ENCODE data around the gene REXO1. TPM values are rescaled to one million over a fixed set of nuclear protein-coding genes. Genes with fewer than 3 reads are reported as not detected.

REXO1 gene
- total RNA-seq, 1 donor from 2014 or later: 2.4 TPM

GRCh38 chr19:1818549-1819195 is 29.6 kb downstream of the REXO1 start:
- Histone ChIP-seq H3K27me3 (ENCODE audit: control insufficient read depth, insufficient read depth, low read length) (no peaks in the 10 kb centered on the region), H3K36me3 (ENCODE audit: control insufficient read depth, insufficient read depth, low read length) (peaks cover 34% of the 10 kb centered on the region), H3K4me3 (ENCODE audit: low read depth, low read length) (no peak overlapping the region)
- FAIRE-seq (no peak), DNase-seq (ENCODE audit: low read depth) (no peak)
- TF ChIP-seq, protein P1, sequence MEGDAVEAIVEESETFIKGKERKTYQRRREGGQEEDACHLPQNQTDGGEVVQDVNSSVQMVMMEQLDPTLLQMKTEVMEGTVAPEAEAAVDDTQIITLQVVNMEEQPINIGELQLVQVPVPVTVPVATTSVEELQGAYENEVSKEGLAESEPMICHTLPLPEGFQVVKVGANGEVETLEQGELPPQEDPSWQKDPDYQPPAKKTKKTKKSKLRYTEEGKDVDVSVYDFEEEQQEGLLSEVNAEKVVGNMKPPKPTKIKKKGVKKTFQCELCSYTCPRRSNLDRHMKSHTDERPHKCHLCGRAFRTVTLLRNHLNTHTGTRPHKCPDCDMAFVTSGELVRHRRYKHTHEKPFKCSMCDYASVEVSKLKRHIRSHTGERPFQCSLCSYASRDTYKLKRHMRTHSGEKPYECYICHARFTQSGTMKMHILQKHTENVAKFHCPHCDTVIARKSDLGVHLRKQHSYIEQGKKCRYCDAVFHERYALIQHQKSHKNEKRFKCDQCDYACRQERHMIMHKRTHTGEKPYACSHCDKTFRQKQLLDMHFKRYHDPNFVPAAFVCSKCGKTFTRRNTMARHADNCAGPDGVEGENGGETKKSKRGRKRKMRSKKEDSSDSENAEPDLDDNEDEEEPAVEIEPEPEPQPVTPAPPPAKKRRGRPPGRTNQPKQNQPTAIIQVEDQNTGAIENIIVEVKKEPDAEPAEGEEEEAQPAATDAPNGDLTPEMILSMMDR (IDR thresholded peaks at IDR 0.05; ENCODE audit: insufficient read depth, low read length, severe bottlenecking): no peak

DNA sequence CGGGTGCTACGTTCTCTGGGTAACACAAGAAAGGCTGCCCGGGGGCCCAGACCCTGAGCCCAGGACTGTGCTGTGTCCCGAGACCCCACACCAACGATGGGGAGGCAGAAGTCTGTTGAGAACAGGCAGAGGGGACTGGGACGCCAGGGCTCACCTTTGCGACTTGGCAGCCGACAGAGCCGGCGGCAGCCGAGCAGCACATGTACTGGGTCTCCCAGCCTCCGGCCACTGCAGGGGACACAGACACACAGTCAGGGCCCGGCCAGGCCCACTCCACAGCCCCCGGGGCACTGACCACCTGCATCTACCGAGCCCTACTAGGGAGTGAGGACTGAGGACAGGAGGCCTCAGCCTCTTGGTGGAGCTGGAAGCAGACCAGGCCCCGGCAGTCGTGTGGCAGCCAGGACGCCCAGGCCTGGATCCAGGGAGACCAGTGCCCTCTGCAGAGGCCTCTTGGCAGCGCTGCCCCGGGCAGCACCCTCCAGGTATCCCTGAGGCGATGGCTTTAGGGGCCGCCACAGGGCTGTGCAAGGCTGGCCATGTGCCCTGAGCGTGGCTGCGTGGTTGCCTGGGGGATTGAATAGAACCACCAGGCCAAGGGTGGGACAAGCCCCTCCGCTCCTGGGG is 30.6 kb downstream of the REXO1 start:
- DNase-seq (ENCODE audit: low read depth) (no peak), FAIRE-seq (no peak)
- H3K27me3 ChIP-seq (ENCODE audit: control insufficient read depth, insufficient read depth, low read length): no peaks in the 10 kb centered on the region
- no peak overlapping the region for H3K4me3 ChIP-seq (ENCODE audit: low read depth, low read length)
- peaks cover 33% of the 10 kb centered on the region for H3K36me3 ChIP-seq (ENCODE audit: control insufficient read depth, insufficient read depth, low read length)
- TF ChIP-seq, protein P1 (IDR thresholded peaks at IDR 0.05; ENCODE audit: insufficient read depth, low read length, severe bottlenecking): no peak

DNA sequence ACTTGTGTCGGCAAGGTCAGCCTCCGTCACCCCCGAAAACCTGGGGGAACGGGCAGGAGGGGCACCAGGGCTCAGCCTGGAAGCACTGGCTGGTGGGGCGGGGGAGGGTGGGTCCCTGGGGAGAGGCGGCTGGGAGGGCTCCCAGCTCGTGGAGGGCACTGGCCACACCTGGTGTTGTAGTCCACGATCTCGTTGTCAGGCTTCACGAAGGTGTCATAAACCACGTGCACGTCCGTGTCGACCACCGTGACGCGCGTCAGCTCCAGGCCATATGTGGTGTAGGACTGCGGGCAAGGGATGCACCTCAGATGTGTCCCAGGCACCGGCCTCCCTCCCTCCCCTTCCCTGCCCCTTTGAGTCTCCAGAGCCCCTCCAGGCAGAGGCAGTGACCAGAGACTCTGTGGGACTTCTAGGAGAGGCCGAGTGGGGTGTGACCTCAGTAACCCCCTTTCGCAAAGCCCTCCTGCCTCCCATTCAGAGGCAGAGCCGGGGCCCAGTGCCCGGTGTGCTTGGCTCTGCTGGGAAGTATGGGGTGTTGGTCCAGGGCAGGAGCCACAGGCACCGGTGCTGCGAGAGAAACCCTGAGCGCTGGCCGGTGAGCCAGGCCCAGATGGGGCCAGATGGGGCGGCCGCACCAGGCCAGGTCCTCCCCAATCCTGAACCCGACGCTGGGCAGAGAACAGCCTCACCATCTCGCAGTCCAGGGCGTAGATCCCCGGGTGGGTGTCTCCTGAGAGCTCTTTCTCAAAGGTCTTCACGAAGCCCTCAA is 31.6 kb downstream of the REXO1 start:
- Histone ChIP-seq H3K36me3 (ENCODE audit: control insufficient read depth, insufficient read depth, low read length) (peaks cover 28% of the 10 kb centered on the region), H3K27me3 (ENCODE audit: control insufficient read depth, insufficient read depth, low read length) (no peaks in the 10 kb centered on the region), H3K4me3 (ENCODE audit: low read depth, low read length) (no peak overlapping the region)
- no peak for DNase-seq (ENCODE audit: low read depth)
- TF ChIP-seq, protein P1 (IDR thresholded peaks at IDR 0.05; ENCODE audit: insufficient read depth, low read length, severe bottlenecking): no peak
- no peak for FAIRE-seq

DNA sequence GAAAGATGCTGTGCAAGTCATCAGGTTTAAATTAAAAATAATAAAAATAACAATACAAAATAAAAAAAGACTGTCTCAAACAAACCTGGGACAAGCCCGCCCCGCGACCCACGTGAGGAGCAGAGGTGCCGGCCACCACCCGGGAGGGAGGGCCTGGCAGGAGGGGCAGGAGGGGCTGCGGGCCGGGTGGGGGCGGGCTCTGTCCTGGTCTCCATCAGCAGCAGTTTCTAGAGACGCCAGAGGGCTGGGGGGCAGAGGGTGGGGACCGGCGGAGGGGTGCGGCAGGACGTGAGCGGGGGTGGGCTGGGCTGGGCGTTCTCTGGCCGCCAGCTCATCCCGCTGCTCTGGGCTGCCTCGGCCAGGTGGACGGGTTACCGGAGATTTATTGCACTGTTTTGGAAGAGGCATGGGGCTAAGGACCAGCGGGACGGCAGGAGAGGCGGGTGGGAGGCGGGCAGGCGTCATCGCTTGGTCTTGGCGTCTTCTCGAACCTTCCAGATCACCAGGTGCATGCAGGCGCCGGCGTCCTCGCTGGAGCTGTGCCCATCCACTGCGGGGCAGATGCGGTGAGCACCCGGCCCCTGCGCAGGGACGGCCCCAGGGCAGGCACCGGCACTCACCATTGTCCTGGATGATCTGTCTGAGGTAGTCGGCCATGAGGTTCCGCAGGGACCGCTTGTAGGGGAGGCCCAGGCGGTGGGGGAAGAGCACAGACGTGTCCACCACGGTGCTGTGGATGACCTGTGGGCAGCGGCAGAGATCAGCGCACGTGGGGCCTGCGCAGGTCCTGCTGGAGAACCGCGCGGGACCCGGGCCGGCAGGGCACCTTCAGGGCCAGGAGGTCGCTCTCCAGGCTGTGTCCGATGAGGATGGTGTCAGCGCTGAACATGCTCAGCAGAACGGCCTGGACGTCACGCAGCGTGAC is 32.4 kb downstream of the REXO1 start:
- DNase-seq (ENCODE audit: low read depth) (no peak), FAIRE-seq (no peak)
- TF ChIP-seq, protein P1 (IDR thresholded peaks at IDR 0.05; ENCODE audit: insufficient read depth, low read length, severe bottlenecking): no peak
- H3K4me3 ChIP-seq (ENCODE audit: low read depth, low read length): no peak overlapping the region
- H3K27me3 ChIP-seq (ENCODE audit: control insufficient read depth, insufficient read depth, low read length): no peaks in the 10 kb centered on the region
- peaks cover 23% of the 10 kb centered on the region for H3K36me3 ChIP-seq (ENCODE audit: control insufficient read depth, insufficient read depth, low read length)

- FAIRE-seq: no peak
- DNase-seq (ENCODE audit: low read depth): no peak
Measured at GRCh38 chr19:1814833-1815604, 33.3 kb downstream of the REXO1 start.

More at GRCh38 chr19:1814833-1815604, 33.3 kb downstream of the REXO1 start:
- peaks cover 21% of the 10 kb centered on the region for H3K36me3 ChIP-seq (ENCODE audit: control insufficient read depth, insufficient read depth, low read length)
- no peak overlapping the region for H3K4me3 ChIP-seq (ENCODE audit: low read depth, low read length)
- H3K27me3 ChIP-seq (ENCODE audit: control insufficient read depth, insufficient read depth, low read length): no peaks in the 10 kb centered on the region
- TF ChIP-seq, protein P1 (IDR thresholded peaks at IDR 0.05; ENCODE audit: insufficient read depth, low read length, severe bottlenecking): no peak

Measured in bronchial epithelial cell (primary cell).